GM23338 (cell line): Measurements from ENCODE around the gene MVP.

Source experiments
- EZH2phosphoT487 ChIP-seq: fragments of 200-600 bp; sonication (generic); IDR thresholded peaks from one replicate; pipeline ENCODE4 v1.8.1; 2018; ENCODE audit warnings: antibody characterized with exemption; ENCODE audit not compliant: unreplicated experiment
- TF ChIP-seq, protein P1 (sequence below), 2 experiments: fragments of 200-600 bp in 1 of 2; sonication (generic) in 1 of 2; conservative IDR thresholded peaks; 2 replicates each; pipeline versions ENCODE4 v1.5.1 to v1.6.1; 2016 to 2017; ENCODE audit warnings: antibody characterized with exemption in 2 of 2, low read depth in 2 of 2, mild to moderate bottlenecking in 2 of 2, moderate library complexity in 1 of 2

GRCh38 chr16:29794231-29794710 lies 26.0 kb upstream of the MVP start:
- TF ChIP-seq, protein P1, sequence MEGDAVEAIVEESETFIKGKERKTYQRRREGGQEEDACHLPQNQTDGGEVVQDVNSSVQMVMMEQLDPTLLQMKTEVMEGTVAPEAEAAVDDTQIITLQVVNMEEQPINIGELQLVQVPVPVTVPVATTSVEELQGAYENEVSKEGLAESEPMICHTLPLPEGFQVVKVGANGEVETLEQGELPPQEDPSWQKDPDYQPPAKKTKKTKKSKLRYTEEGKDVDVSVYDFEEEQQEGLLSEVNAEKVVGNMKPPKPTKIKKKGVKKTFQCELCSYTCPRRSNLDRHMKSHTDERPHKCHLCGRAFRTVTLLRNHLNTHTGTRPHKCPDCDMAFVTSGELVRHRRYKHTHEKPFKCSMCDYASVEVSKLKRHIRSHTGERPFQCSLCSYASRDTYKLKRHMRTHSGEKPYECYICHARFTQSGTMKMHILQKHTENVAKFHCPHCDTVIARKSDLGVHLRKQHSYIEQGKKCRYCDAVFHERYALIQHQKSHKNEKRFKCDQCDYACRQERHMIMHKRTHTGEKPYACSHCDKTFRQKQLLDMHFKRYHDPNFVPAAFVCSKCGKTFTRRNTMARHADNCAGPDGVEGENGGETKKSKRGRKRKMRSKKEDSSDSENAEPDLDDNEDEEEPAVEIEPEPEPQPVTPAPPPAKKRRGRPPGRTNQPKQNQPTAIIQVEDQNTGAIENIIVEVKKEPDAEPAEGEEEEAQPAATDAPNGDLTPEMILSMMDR (conservative IDR thresholded peaks at IDR 0.05; ENCODE audit: low read depth in 2 of 2), result no peak
- TF ChIP-seq EZH2phosphoT487, result no peak
